HG03139 (cell line): Measurements from ENCODE around the gene USP10.

ENCODE experiments used
- ATAC-seq: cut with Tn5 transposase; IDR thresholded peaks from one replicate; pipeline ENCODE4 v1.9.1; 2021; ENCODE audit not compliant: unreplicated experiment

Gene USP10

GRCh38 chr16:84821179-84821578 lies 121.4 kb downstream of the USP10 start:
- ATAC-seq = no peak

GRCh38 chr16:84821728-84822689 lies 122.2 kb downstream of the USP10 start:
- no peak for ATAC-seq

GRCh38 chr16:84822990-84823389 lies 123.2 kb downstream of the USP10 start:
- ATAC-seq = no peak

- ATAC-seq = no peak
Measured at GRCh38 chr16:84823484-84823883, 123.7 kb downstream of the USP10 start.

- no peak for ATAC-seq
Measured at GRCh38 chr16:84823926-84824325, 124.1 kb downstream of the USP10 start.

- no peak for ATAC-seq
Measured at GRCh38 chr16:84825896-84826557, 126.2 kb downstream of the USP10 start.

- ATAC-seq = no peak
Measured at GRCh38 chr16:84826558-84826941, 126.8 kb downstream of the USP10 start.

GRCh38 chr16:84827131-84827574 lies 127.4 kb downstream of the USP10 start:
- ATAC-seq = no peak

GRCh38 chr16:84827897-84828296 lies 128.1 kb downstream of the USP10 start:
- no peak for ATAC-seq

GRCh38 chr16:84828322-84828721 lies 128.5 kb downstream of the USP10 start:
- no peak for ATAC-seq
